ENCODE data around the gene SLC6A13. TPM values are rescaled to one million over a fixed set of nuclear protein-coding genes. Genes with fewer than 3 reads are reported as not detected.
"Not testable (repeated sequence)": the region's sequence is repeated elsewhere in the genome, so short reads cannot be mapped to it uniquely, and the experiment has no call there.

Gene SLC6A13
- total RNA-seq, 2 experiments from 2014 or later: 0.16 to 0.30 TPM

GRCh38 chr12:221736-222135 is 40.9 kb downstream of the SLC6A13 start:
- no peak for DNase-seq

GRCh38 chr12:220946-221550 is 41.6 kb downstream of the SLC6A13 start:
- POLR2A ChIA-PET: no interaction called here
- DNase-seq: no peak
- CTCF ChIA-PET: interaction anchor here (0.6 to 1.9 kb wide), 3 partner anchors 9 to 59 kb away, joined by 3 to 5 read pairs (median 4); no protein-coding TSS in a partner anchor

More at GRCh38 chr12:221736-222135, 40.9 kb downstream of the SLC6A13 start:
- no peak overlapping the region for H3K27ac Mint-ChIP-seq
- no peak for ATAC-seq
- ChIA-PET CTCF (no interaction called here), POLR2A (no interaction called here)
- H3K36me3 Mint-ChIP-seq (ENCODE audit: low read depth): no peaks in the 10 kb centered on the region
- no peaks in the 10 kb centered on the region for H3K9me3 Mint-ChIP-seq (ENCODE audit: low read depth)
- intact Hi-C loops (cut with DNase I, micrococcal nuclease): no loop called here
- H3K27me3 Mint-ChIP-seq: peaks cover 6% of the 10 kb centered on the region
- no peaks in the 10 kb centered on the region for H3K4me1 Mint-ChIP-seq
- no peak overlapping the region for H3K4me3 Mint-ChIP-seq

GRCh38 chr12:220491-220890 is 42.1 kb downstream of the SLC6A13 start:
- H3K27me3 Mint-ChIP-seq: peaks cover 6% of the 10 kb centered on the region
- DNase-seq (no peak), ATAC-seq (no peak)
- H3K9me3 Mint-ChIP-seq (ENCODE audit: low read depth): no peaks in the 10 kb centered on the region
- intact Hi-C loops (cut with DNase I, micrococcal nuclease): no loop called here
- no peak overlapping the region for H3K4me3 Mint-ChIP-seq
- POLR2A ChIA-PET: no interaction called here
- CTCF ChIA-PET: interaction anchor here (0.6 to 1.9 kb wide), 5 partner anchors 8 to 59 kb away, joined by 3 to 7 read pairs (median 4); no protein-coding TSS in a partner anchor
- H3K27ac Mint-ChIP-seq: no peak overlapping the region
- no peaks in the 10 kb centered on the region for H3K36me3 Mint-ChIP-seq (ENCODE audit: low read depth)
- H3K4me1 Mint-ChIP-seq: no peaks in the 10 kb centered on the region

More at GRCh38 chr12:220946-221550, 41.6 kb downstream of the SLC6A13 start:
- no peaks in the 10 kb centered on the region for H3K4me1 Mint-ChIP-seq
- H3K36me3 Mint-ChIP-seq (ENCODE audit: low read depth): no peaks in the 10 kb centered on the region
- peaks cover 6% of the 10 kb centered on the region for H3K27me3 Mint-ChIP-seq
- H3K27ac Mint-ChIP-seq: no peak overlapping the region
- ATAC-seq: no peak
- H3K4me3 Mint-ChIP-seq: no peak overlapping the region
- no peaks in the 10 kb centered on the region for H3K9me3 Mint-ChIP-seq (ENCODE audit: low read depth)
- intact Hi-C loops (cut with DNase I, micrococcal nuclease): no loop called here

GRCh38 chr12:219891-220352 is 42.7 kb downstream of the SLC6A13 start:
- no peaks in the 10 kb centered on the region for H3K36me3 Mint-ChIP-seq (ENCODE audit: low read depth)
- ChIA-PET CTCF (interaction anchor here (0.6 to 1.9 kb wide), 7 partner anchors 8 to 79 kb away, joined by 3 to 7 read pairs (median 4); no protein-coding TSS in a partner anchor), POLR2A (no interaction called here)
- peak; percentile 85 for DNase-seq
- intact Hi-C loops (cut with DNase I, micrococcal nuclease): no loop called here
- H3K27me3 Mint-ChIP-seq: peaks cover 6% of the 10 kb centered on the region
- ATAC-seq: peak; percentile 97
- no peak overlapping the region for H3K27ac Mint-ChIP-seq
- no peaks in the 10 kb centered on the region for H3K9me3 Mint-ChIP-seq (ENCODE audit: low read depth)
- no peak overlapping the region for H3K4me3 Mint-ChIP-seq
- H3K4me1 Mint-ChIP-seq: no peaks in the 10 kb centered on the region

GRCh38 chr12:218728-219590 is 43.7 kb downstream of the SLC6A13 start:
- no peak for ATAC-seq
- H3K27ac Mint-ChIP-seq: no peak overlapping the region
- H3K27me3 Mint-ChIP-seq: peaks cover 8% of the 10 kb centered on the region
- ChIA-PET CTCF (interaction anchor here (0.7 to 1.9 kb wide), 3 partner anchors 13 to 80 kb away, joined by 3 to 7 read pairs (median 5); no protein-coding TSS in a partner anchor), POLR2A (no interaction called here)
- H3K36me3 Mint-ChIP-seq (ENCODE audit: low read depth): no peaks in the 10 kb centered on the region
- no peak for DNase-seq
- H3K4me3 Mint-ChIP-seq: no peak overlapping the region
- intact Hi-C loops (cut with DNase I, micrococcal nuclease): no loop called here
- H3K9me3 Mint-ChIP-seq (ENCODE audit: low read depth): no peaks in the 10 kb centered on the region
- H3K4me1 Mint-ChIP-seq: no peaks in the 10 kb centered on the region

GRCh38 chr12:218221-218620 is 44.4 kb downstream of the SLC6A13 start:
- Mint-ChIP-seq H3K4me1 (no peaks in the 10 kb centered on the region), H3K9me3 (ENCODE audit: low read depth) (no peaks in the 10 kb centered on the region), H3K36me3 (ENCODE audit: low read depth) (no peaks in the 10 kb centered on the region), H3K27ac (no peak overlapping the region), H3K27me3 (peaks cover 13% of the 10 kb centered on the region), H3K4me3 (no peak overlapping the region)
- intact Hi-C loops (cut with DNase I, micrococcal nuclease): no loop called here
- ChIA-PET POLR2A (no interaction called here), CTCF (no interaction called here)
- ATAC-seq (no peak), DNase-seq (no peak)

GRCh38 chr12:217029-217428 is 45.6 kb downstream of the SLC6A13 start:
- H3K4me3 Mint-ChIP-seq; H3K27ac Mint-ChIP-seq; POLR2A ChIA-PET; H3K36me3 Mint-ChIP-seq (ENCODE audit: low read depth); intact Hi-C loops (cut with DNase I, micrococcal nuclease); H3K9me3 Mint-ChIP-seq (ENCODE audit: low read depth); DNase-seq; ATAC-seq; H3K4me1 Mint-ChIP-seq: not testable (repeated sequence)
- peaks cover 20% of the 10 kb centered on the region for H3K27me3 Mint-ChIP-seq
- CTCF ChIA-PET: interaction anchor here (0.6 kb wide), 1 partner anchor 53 kb away, joined by 5 read pairs; no protein-coding TSS in a partner anchor

- H3K4me1 Mint-ChIP-seq: no peaks in the 10 kb centered on the region
- ChIA-PET CTCF (interaction anchor here (0.8 kb wide), 1 partner anchor 13 kb away, joined by 3 read pairs; no protein-coding TSS in a partner anchor), POLR2A (no interaction called here)
- no peaks in the 10 kb centered on the region for H3K36me3 Mint-ChIP-seq (ENCODE audit: low read depth)
- no peak overlapping the region for H3K4me3 Mint-ChIP-seq
- peaks cover 27% of the 10 kb centered on the region for H3K27me3 Mint-ChIP-seq
- DNase-seq (no peak), ATAC-seq (no peak)
- H3K27ac Mint-ChIP-seq: no peak overlapping the region
- H3K9me3 Mint-ChIP-seq (ENCODE audit: low read depth): no peaks in the 10 kb centered on the region
- intact Hi-C loops (cut with DNase I, micrococcal nuclease): no loop called here
These were observed 47.5 kb downstream of the SLC6A13 start for GRCh38 chr12:215116-215515.

GRCh38 chr12:214003-214741 is 48.5 kb downstream of the SLC6A13 start, which contains the start of gene SLC6A12:
Gene SLC6A12 (minus strand): TSS chr12:214157. CDS start chr12:209986, 4,171 bp downstream.
- CTCF ChIA-PET: no interaction called here
- ATAC-seq: no peak
- Mint-ChIP-seq H3K9me3 (ENCODE audit: low read depth) (no peaks in the 10 kb centered on the region), H3K4me3 (no peak within 1 kb of the TSS), H3K27me3 (peaks cover 28% of the 10 kb centered on the region), H3K27ac (no peak within 1 kb of the TSS), H3K4me1 (no peaks in the 10 kb centered on the region), H3K36me3 (ENCODE audit: low read depth) (no peaks in the 10 kb centered on the region)
- DNase-seq: no peak
- POLR2A ChIA-PET: no interaction called here
- intact Hi-C loops (cut with DNase I, micrococcal nuclease): no loop called here

- ChIA-PET POLR2A (no interaction called here), CTCF (no interaction called here)
- Mint-ChIP-seq H3K36me3 (ENCODE audit: low read depth) (no peaks in the 10 kb centered on the region), H3K27me3 (peaks cover 30% of the 10 kb centered on the region), H3K27ac (no peak overlapping the region), H3K9me3 (ENCODE audit: low read depth) (no peaks in the 10 kb centered on the region), H3K4me3 (no peak overlapping the region), H3K4me1 (no peaks in the 10 kb centered on the region)
- intact Hi-C loops (cut with DNase I, micrococcal nuclease): no loop called here
- no peak for ATAC-seq
- DNase-seq: no peak
These were observed 49.1 kb downstream of the SLC6A13 start for GRCh38 chr12:213527-213932.

All from activated CD4-positive, alpha-beta T cell treated with anti-CD3 and anti-CD28 coated beads for 36 hours (primary cell).